NK-92 (cell line): ENCODE measurements around the gene TEX12.

ENCODE experiments used
- DNase-seq: peaks from one replicate; lab custom pipeline; 2025; ENCODE audit not compliant: unreplicated experiment; lab: John Stamatoyannopoulos, UW

The TEX12 gene

DNA sequence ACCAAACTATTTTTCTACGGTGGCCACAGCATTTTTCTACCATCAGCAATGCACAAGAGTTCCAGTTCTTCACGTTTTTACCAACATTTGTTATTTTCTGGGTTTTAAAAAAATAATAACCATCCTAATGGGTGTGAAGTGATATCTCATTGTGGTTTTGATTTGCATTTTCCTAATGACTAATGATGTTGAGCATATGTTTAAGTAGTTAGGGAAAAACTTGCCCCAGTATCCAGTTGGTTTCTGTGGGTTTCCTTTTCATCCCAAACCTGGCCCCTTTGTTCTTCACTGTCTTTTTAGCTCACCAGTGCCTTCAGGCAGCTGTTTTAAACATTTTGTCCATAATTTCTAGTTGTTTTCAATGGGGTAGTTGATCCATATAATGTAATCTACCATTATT is 44.4 kb downstream of the TEX12 start:
- no peak for DNase-seq

- no peak for DNase-seq
Measured at GRCh38 chr11:112212290-112212689, 45.1 kb downstream of the TEX12 start.

- no peak for DNase-seq
Measured at GRCh38 chr11:112212710-112213109, 45.5 kb downstream of the TEX12 start.

DNA sequence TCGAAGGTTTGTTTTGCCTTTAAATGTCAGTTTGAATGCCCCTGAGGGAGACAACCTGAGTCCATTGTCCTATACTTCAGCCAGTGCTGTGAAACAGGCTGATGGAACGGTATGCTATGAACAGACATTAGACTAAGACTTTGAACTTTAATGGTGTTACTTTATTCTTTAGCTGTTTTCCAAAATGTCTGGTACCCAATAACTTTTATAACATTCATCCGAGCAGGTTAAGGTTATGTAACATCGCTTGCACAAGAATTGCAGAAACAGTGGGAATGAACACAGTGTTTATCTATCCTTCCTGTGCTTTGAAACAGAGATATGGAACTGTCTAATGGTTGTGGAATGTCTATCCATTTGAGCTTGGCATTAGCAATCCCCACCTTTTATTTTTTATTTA is 46.6 kb downstream of the TEX12 start:
- no peak for DNase-seq

DNA sequence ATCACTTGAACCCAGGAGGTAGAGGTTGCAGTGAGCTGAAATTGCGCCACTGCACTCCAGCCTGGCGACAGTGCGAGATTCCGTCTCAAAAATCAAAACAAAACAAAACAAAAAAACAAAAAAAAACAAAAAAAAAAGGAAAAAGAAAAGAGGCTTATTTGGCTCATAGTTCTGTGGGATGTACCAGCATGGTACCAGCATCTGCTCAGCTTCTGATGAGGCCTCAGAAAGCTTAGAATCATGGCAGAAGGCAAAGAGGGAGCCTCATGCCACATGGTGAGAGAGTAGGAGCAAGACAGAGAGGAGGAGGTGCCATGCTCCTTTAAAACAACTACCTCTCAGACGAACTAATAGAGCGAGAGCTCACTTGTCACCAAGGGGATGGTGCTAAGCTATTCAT is 48.4 kb downstream of the TEX12 start:
- no peak for DNase-seq

- DNase-seq: no peak
Measured at GRCh38 chr11:112216561-112217105, 49.5 kb downstream of the TEX12 start.

DNA sequence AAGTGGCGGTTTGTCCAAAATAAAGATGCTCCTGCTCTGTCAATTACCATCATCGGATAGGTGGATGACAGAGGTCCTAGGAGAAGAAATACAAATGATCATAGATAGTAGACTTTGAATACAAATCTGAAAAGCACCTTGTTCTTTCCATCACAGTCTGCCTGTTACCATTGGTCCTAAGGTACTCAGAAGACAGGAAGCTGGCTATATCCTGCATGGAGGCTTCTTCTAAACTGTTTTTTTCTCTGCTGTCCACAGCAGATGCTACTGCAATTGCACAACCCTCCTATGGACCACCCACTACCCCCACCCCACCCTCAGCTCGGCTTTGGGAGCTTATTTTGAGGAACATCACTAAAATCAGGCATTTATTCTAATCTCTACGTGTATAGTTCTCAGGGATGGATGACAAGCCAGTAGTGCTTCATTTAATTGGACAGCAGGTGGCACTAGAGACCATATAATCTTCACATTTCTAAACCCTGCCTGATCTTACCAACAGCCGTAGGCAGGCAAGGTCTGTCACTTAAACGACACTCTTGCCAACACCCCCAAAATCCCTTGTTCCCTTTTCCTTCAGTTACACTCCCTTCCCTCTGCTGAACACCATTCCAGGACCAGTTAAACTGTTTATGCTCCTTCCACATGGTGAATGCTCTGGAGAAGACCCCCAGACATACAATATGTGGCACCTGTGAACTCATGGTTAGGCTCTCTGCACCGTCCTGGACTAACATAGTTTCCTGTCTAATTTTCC is 52.5 kb downstream of the TEX12 start:
- DNase-seq: no peak

- no peak for DNase-seq
Measured at GRCh38 chr11:112221274-112221835, 54.2 kb downstream of the TEX12 start.
